GM18867 (cell line): ENCODE results near the gene VARS2.
"Not testable (repeated sequence)": the region's sequence is repeated elsewhere in the genome, so short reads cannot be mapped to it uniquely, and the experiment has no call there.

ENCODE experiments used
- ATAC-seq: cut with Tn5 transposase; IDR thresholded peaks from one replicate; pipeline ENCODE4 v1.9.1; 2021; ENCODE audit warnings: mild to moderate bottlenecking, moderate library complexity; ENCODE audit not compliant: unreplicated experiment

VARS2 gene

GRCh38 chr6:30960907-30961673, 47.1 kb downstream of the VARS2 start:
- ATAC-seq: no peak

- ATAC-seq: no peak
Observed at GRCh38 chr6:30962716-30963115, 48.7 kb downstream of the VARS2 start.

GRCh38 chr6:30963641-30964040, 49.6 kb downstream of the VARS2 start:
- no peak for ATAC-seq

GRCh38 chr6:30964075-30964474, 50.0 kb downstream of the VARS2 start:
- no peak for ATAC-seq

- ATAC-seq: no peak
Observed at GRCh38 chr6:30965140-30965601, 51.1 kb downstream of the VARS2 start.

GRCh38 chr6:30966154-30966553, 52.1 kb downstream of the VARS2 start:
- no peak for ATAC-seq

GRCh38 chr6:30969171-30969570, 55.1 kb downstream of the VARS2 start:
- ATAC-seq: not testable (repeated sequence)

GRCh38 chr6:30970946-30971345, 56.9 kb downstream of the VARS2 start:
- ATAC-seq: no peak

GRCh38 chr6:30972816-30973215, 58.8 kb downstream of the VARS2 start:
- ATAC-seq: no peak

GRCh38 chr6:30974490-30975252, 60.6 kb downstream of the VARS2 start:
- ATAC-seq: no peak
